HEK293 (cell line): ENCODE results near the gene COQ8B.

Source experiments
- CTCF ChIP-seq: fragments of 450-650 bp; formaldehyde crosslinking; IDR thresholded peaks from 2 replicates; pipeline ENCODE4 v1.5.1; 2016; ENCODE audit warnings: missing biosample characterization, missing genetic modification characterization
- TCF7L2 ChIP-seq: IDR thresholded peaks from 2 replicates; pipeline ENCODE4 v1.6.1; 2011; ENCODE audit warnings: low read depth, mild to moderate bottlenecking, inconsistent platforms, low read length, moderate library complexity, borderline replicate concordance
- ZBTB44 ChIP-seq: fragments of 450-650 bp; IDR thresholded peaks from 2 replicates; pipeline ENCODE4 v1.5.1; 2018; ENCODE audit warnings: missing biosample characterization, mild to moderate bottlenecking, missing genetic modification characterization
- ZNF184 ChIP-seq: fragments of 450-650 bp; IDR thresholded peaks from 2 replicates; pipeline ENCODE4 v1.5.1; 2018; ENCODE audit warnings: missing biosample characterization, mild to moderate bottlenecking, missing genetic modification characterization
- ZNF302 ChIP-seq: fragments of 450-650 bp; formaldehyde crosslinking; IDR thresholded peaks from 2 replicates; pipeline ENCODE4 v1.5.1; 2016; ENCODE audit warnings: missing biosample characterization, missing genetic modification characterization, low read depth
- ZNF785 ChIP-seq: fragments of 450-650 bp; formaldehyde crosslinking; IDR thresholded peaks from 2 replicates; pipeline ENCODE4 v1.5.1; 2016; ENCODE audit warnings: missing biosample characterization, missing genetic modification characterization
- ZNF792 ChIP-seq: fragments of 450-650 bp; formaldehyde crosslinking; IDR thresholded peaks from 2 replicates; pipeline ENCODE4 v1.5.1; 2016; ENCODE audit warnings: missing biosample characterization, missing genetic modification characterization
- ZNF843 ChIP-seq: fragments of 450-650 bp; formaldehyde crosslinking; IDR thresholded peaks from 2 replicates; pipeline ENCODE4 v1.5.1; 2016; ENCODE audit warnings: missing biosample characterization, missing genetic modification characterization

- TF ChIP-seq ZNF792 (tag by site-specific recombination) = no peak
- no peak for TF ChIP-seq ZNF184 (tag by site-specific recombination)
- TF ChIP-seq ZNF843 (tag by site-specific recombination) = no peak
- no peak for TF ChIP-seq CTCF (tag by site-specific recombination)
- no peak for TF ChIP-seq ZBTB44 (tag by site-specific recombination)
- no peak for TF ChIP-seq ZNF785 (tag by site-specific recombination)
- no peak for TF ChIP-seq TCF7L2
- no peak for TF ChIP-seq ZNF302
Observed at GRCh38 chr19:40693150-40693788, 23.4 kb downstream of the COQ8B start.
